ENCODE measurements around the gene KAT2B. TPM values are rescaled to one million over a fixed set of nuclear protein-coding genes. Genes with fewer than 3 reads are reported as not detected.
"Not testable (repeated sequence)": the region's sequence is repeated elsewhere in the genome, so short reads cannot be mapped to it uniquely, and the experiment has no call there.

The KAT2B gene
- total RNA-seq, 1 donor from 2014 or later: 8.1 TPM

GRCh38 chr3:20008646-20009045 lies 31.6 kb upstream of the KAT2B start:
- H3K4me3 Mint-ChIP-seq (ENCODE audit: unreplicated experiment): no peak overlapping the region
- no peak for DNase-seq (ENCODE audit: low spot score)
- no peaks in the 10 kb centered on the region for H3K27me3 Mint-ChIP-seq (ENCODE audit: low read depth)
- no peak for TF ChIP-seq CTCF (IDR thresholded peaks at IDR 0.05)
- no peaks in the 10 kb centered on the region for H3K4me1 Mint-ChIP-seq (ENCODE audit: low read depth)
- H3K27ac Mint-ChIP-seq (ENCODE audit: unreplicated experiment): no peak overlapping the region
- H3K36me3 Mint-ChIP-seq (ENCODE audit: low read depth): no peaks in the 10 kb centered on the region
- no peaks in the 10 kb centered on the region for H3K9me3 Mint-ChIP-seq (ENCODE audit: low read depth)

GRCh38 chr3:20012164-20012563 lies 28.1 kb upstream of the KAT2B start, which contains the start of gene PP2D1:
PP2D1 (minus strand) TSS chr3:20012264; CDS start chr3:20012072, 192 bp downstream.
- Mint-ChIP-seq H3K4me3 (ENCODE audit: unreplicated experiment) (no peak within 1 kb of the TSS), H3K9me3 (ENCODE audit: low read depth) (no peaks in the 10 kb centered on the region), H3K4me1 (ENCODE audit: low read depth) (no peaks in the 10 kb centered on the region), H3K27ac (ENCODE audit: unreplicated experiment) (no peak within 1 kb of the TSS), H3K36me3 (ENCODE audit: low read depth) (no peaks in the 10 kb centered on the region), H3K27me3 (ENCODE audit: low read depth) (no peaks in the 10 kb centered on the region)
- TF ChIP-seq CTCF (IDR thresholded peaks at IDR 0.05): no peak
- DNase-seq (ENCODE audit: low spot score): no peak

- DNase-seq (ENCODE audit: low spot score): no peak
- H3K4me1 Mint-ChIP-seq (ENCODE audit: low read depth): no peaks in the 10 kb centered on the region
- no peak for TF ChIP-seq CTCF (IDR thresholded peaks at IDR 0.05)
- H3K4me3 Mint-ChIP-seq (ENCODE audit: unreplicated experiment): no peak overlapping the region
- H3K9me3 Mint-ChIP-seq (ENCODE audit: low read depth): no peaks in the 10 kb centered on the region
- H3K27ac Mint-ChIP-seq (ENCODE audit: unreplicated experiment): no peak overlapping the region
- no peaks in the 10 kb centered on the region for H3K27me3 Mint-ChIP-seq (ENCODE audit: low read depth)
- H3K36me3 Mint-ChIP-seq (ENCODE audit: low read depth): no peaks in the 10 kb centered on the region
These were observed 26.9 kb upstream of the KAT2B start for GRCh38 chr3:20013396-20013795.

- Mint-ChIP-seq H3K27ac (ENCODE audit: unreplicated experiment) (no peak overlapping the region), H3K9me3 (ENCODE audit: low read depth) (no peaks in the 10 kb centered on the region), H3K36me3 (ENCODE audit: low read depth) (no peaks in the 10 kb centered on the region), H3K4me1 (ENCODE audit: low read depth) (no peaks in the 10 kb centered on the region), H3K27me3 (ENCODE audit: low read depth) (no peaks in the 10 kb centered on the region), H3K4me3 (ENCODE audit: unreplicated experiment) (no peak overlapping the region)
- no peak for DNase-seq (ENCODE audit: low spot score)
- TF ChIP-seq CTCF (IDR thresholded peaks at IDR 0.05): no peak
These were observed 24.7 kb upstream of the KAT2B start for GRCh38 chr3:20015525-20015924.

GRCh38 chr3:20016076-20016475 lies 24.2 kb upstream of the KAT2B start:
- DNase-seq (ENCODE audit: low spot score); H3K36me3 Mint-ChIP-seq (ENCODE audit: low read depth); H3K4me3 Mint-ChIP-seq (ENCODE audit: unreplicated experiment); H3K27me3 Mint-ChIP-seq (ENCODE audit: low read depth); H3K4me1 Mint-ChIP-seq (ENCODE audit: low read depth); H3K27ac Mint-ChIP-seq (ENCODE audit: unreplicated experiment); H3K9me3 Mint-ChIP-seq (ENCODE audit: low read depth): not testable (repeated sequence)

GRCh38 chr3:20022954-20023622 lies 17.2 kb upstream of the KAT2B start:
- Mint-ChIP-seq H3K36me3 (ENCODE audit: low read depth) (no peaks in the 10 kb centered on the region), H3K9me3 (ENCODE audit: low read depth) (no peaks in the 10 kb centered on the region), H3K27ac (ENCODE audit: unreplicated experiment) (no peak overlapping the region), H3K27me3 (ENCODE audit: low read depth) (no peaks in the 10 kb centered on the region), H3K4me1 (ENCODE audit: low read depth) (peaks cover 5% of the 10 kb centered on the region), H3K4me3 (ENCODE audit: unreplicated experiment) (no peak overlapping the region)
- no peak for TF ChIP-seq CTCF (IDR thresholded peaks at IDR 0.05)
- DNase-seq (ENCODE audit: low spot score): no peak

Measured in chondrocyte (in vitro differentiated cells).